AG10803 (cell line): ENCODE data around the gene GYS2.
"Not testable (repeated sequence)": the region's sequence is repeated elsewhere in the genome, so short reads cannot be mapped to it uniquely, and the experiment has no call there.

Experiments used
- DNase-seq: peaks from one replicate; pipeline ENCODE4 v3.0.0; 2010; ENCODE audit warnings: low read depth
- H3K4me3 ChIP-seq: 2 replicates; pipeline ENCODE4 v1.5.1; 2011; ENCODE audit warnings: mild to moderate bottlenecking, low read length, control low read depth
- TF ChIP-seq, protein P1 (sequence below): conservative IDR thresholded peaks from 2 replicates; pipeline ENCODE4 v1.5.1; 2011; ENCODE audit warnings: mild to moderate bottlenecking, low read length, control low read depth, inconsistent platforms

The GYS2 gene

DNA sequence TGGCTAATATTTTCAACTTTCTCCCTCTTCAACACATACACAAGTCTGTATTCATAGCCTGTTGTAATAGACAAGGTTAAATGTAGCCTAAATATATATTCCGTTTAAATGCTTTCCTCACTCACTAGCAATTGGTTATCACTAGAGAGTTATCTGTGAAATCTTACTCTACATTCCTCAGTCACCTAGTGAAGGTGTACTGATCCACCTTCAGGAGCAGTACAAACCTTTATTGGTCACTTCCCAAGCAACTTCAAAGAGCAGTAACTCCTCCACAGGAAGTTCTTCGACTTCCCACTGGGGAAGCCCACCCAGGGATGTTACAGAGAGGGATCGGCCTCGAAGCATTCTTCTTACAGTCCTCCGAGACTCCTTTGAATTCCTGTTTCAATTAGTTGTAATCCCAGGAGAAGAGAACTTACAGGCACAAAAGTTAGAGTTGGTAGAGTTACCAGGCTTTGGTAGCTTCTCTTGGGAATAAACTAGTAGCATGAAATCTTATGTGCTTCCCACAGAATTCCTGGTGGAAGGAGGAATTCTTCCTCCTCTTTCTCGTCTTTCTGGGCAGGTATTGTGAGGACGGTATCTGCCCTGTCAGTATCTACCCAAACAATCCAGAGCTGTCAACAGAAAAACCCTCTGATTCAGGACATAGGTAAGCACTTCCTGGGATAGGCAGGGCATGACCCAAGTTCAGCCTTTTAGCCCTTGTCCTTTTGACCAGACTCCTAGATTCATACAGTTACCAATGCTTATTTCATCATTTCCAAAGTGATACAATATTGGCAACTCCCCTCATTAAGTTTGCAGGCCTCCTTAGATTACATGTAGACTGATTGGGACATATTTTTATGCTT is at the start of gene GYS2:
TSS of gene GYS2 (minus strand) at position 603 of the 857 bp plus-strand sequence. CDS start at position 348, 255 bp downstream.
- no peak within 1 kb of the TSS for H3K4me3 ChIP-seq
- DNase-seq, result no peak
- TF ChIP-seq, protein P1, sequence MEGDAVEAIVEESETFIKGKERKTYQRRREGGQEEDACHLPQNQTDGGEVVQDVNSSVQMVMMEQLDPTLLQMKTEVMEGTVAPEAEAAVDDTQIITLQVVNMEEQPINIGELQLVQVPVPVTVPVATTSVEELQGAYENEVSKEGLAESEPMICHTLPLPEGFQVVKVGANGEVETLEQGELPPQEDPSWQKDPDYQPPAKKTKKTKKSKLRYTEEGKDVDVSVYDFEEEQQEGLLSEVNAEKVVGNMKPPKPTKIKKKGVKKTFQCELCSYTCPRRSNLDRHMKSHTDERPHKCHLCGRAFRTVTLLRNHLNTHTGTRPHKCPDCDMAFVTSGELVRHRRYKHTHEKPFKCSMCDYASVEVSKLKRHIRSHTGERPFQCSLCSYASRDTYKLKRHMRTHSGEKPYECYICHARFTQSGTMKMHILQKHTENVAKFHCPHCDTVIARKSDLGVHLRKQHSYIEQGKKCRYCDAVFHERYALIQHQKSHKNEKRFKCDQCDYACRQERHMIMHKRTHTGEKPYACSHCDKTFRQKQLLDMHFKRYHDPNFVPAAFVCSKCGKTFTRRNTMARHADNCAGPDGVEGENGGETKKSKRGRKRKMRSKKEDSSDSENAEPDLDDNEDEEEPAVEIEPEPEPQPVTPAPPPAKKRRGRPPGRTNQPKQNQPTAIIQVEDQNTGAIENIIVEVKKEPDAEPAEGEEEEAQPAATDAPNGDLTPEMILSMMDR, result no peak

GRCh38 chr12:21651821-21652220 is 47.2 kb upstream of the GYS2 start:
- H3K4me3 ChIP-seq, result no peak overlapping the region
- DNase-seq, result no peak
- TF ChIP-seq, protein P1, result no peak

- no peak overlapping the region for H3K4me3 ChIP-seq
- TF ChIP-seq, protein P1, result no peak
- no peak for DNase-seq
Observed at GRCh38 chr12:21650997-21651396, 46.4 kb upstream of the GYS2 start.

- TF ChIP-seq, protein P1, result no peak
- no peak for DNase-seq
- H3K4me3 ChIP-seq, result no peak overlapping the region
Observed at GRCh38 chr12:21649034-21649433, 44.4 kb upstream of the GYS2 start.

DNA sequence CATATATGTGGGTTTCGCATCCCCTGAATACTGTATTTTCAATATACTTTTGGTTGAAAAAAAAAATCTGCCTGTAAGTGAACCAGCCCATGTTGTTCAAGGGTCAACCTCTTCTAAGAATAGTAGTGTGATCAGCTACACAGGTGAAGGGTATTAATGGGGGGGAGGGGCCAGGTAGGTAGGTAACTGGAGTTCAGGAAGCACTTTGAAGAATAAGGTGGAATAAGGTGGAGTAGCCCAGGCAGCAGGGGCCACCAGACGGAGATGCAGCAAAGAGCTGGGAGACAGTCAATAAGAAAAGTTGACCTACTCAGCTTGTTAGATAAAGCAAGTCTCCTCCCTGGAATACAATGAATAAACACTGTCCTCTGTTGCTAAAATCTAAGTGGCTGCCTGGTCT is 43.7 kb upstream of the GYS2 start:
- DNase-seq, result no peak
- TF ChIP-seq, protein P1, result no peak
- no peak overlapping the region for H3K4me3 ChIP-seq

DNA sequence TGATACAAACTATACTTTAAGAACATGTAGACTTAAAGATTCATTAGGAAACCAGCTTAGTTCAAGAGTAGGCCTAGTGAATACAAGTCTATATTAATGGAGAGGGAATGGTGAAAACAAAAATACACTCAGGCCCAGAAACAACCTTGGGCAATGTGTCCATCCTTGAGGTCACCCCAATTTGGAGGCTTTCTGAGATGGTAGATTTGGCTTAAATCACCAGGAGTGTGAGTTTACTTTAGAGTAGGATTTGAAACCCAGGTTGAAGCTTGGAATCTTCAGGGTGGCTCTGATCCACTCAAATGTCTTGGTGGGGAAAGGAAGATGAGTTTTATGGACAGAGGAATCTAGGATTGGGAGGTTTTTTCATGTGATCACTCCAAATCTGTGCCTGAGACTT is 42.5 kb upstream of the GYS2 start:
- TF ChIP-seq, protein P1, result no peak
- no peak overlapping the region for H3K4me3 ChIP-seq
- DNase-seq, result no peak

GRCh38 chr12:21645041-21645500 is 40.4 kb upstream of the GYS2 start:
- not testable (repeated sequence) for H3K4me3 ChIP-seq, DNase-seq
